ENCODE data around the gene PCDHA11.

PCDHA11 gene

GRCh38 chr5:140916325-140916724 lies 47.6 kb downstream of the PCDHA11 start:
- TF ChIP-seq EZH2phosphoT487 (IDR thresholded peaks at IDR 0.05; ENCODE audit: low read depth) (no peak), CTCF (IDR thresholded peaks at IDR 0.05; ENCODE audit: low read depth, low read length) (no peak)

More at GRCh38 chr5:140916325-140916724, 47.6 kb downstream of the PCDHA11 start:
- Histone ChIP-seq H3K79me2 (ENCODE audit: low read length) (no peaks in the 10 kb centered on the region), H3K9ac (ENCODE audit: low read length) (no peak overlapping the region), H3K4me3 (ENCODE audit: low read length) (no peak overlapping the region), H4K20me1 (ENCODE audit: insufficient read depth, low read length) (no peaks in the 10 kb centered on the region), H3K27me3 (ENCODE audit: low read depth, low read length) (no peaks in the 10 kb centered on the region), H3K9me3 (ENCODE audit: insufficient read depth, low read length) (no peaks in the 10 kb centered on the region), H3K4me2 (ENCODE audit: low read length) (no peak overlapping the region), H3K36me3 (replicated peaks; ENCODE audit: low read depth, low read length) (no peaks in the 10 kb centered on the region), H3K27ac (ENCODE audit: low read length) (no peak overlapping the region), H2AFZ (ENCODE audit: low read depth, low read length) (no peak overlapping the region), H3K4me1 (ENCODE audit: low read length) (no peaks in the 10 kb centered on the region)

Measured in OCI-LY3 (cell line).